A549 (cell line): ENCODE results near the gene HDDC3.

Source experiments
- EP300 ChIP-seq, 2 experiments: fragments of >200 bp; sonication (Bioruptor Twin); formaldehyde crosslinking; IDR thresholded peaks; 2 replicates in 1 of 2; 3 replicates in 1 of 2; pipeline ENCODE4 v1.6.1; 2016 to 2017
- JUN ChIP-seq, 2 experiments: fragments of >200 bp; sonication (Bioruptor Twin); formaldehyde crosslinking; IDR thresholded peaks; 2 replicates in 1 of 2; 3 replicates in 1 of 2; pipeline ENCODE4 v1.6.1; 2016 to 2017
- POLR2A ChIP-seq: IDR thresholded peaks from 2 replicates; pipeline ENCODE4 v1.6.1; 2012; ENCODE audit warnings: mild to moderate bottlenecking, low read length
- RAD21 ChIP-seq, 2 experiments: fragments of >200 bp in 1 of 2; sonication (Bioruptor Twin) in 1 of 2; formaldehyde crosslinking in 1 of 2; IDR thresholded peaks in 1 of 2; conservative IDR thresholded peaks in 1 of 2; 2 replicates in 1 of 2; 3 replicates in 1 of 2; pipeline ENCODE4 v1.6.1; 2012 to 2018; ENCODE audit warnings: inconsistent platforms in 1 of 2
- RCOR1 ChIP-seq: fragments of 150-350 bp; IDR thresholded peaks from 2 replicates; pipeline ENCODE4 v1.6.1; 2014; ENCODE audit warnings: antibody characterized with exemption, low read length, low read depth
- SMC3 ChIP-seq: fragments of >200 bp; sonication (Bioruptor Twin); formaldehyde crosslinking; IDR thresholded peaks from 3 replicates; pipeline ENCODE4 v1.6.1; 2018; ENCODE audit warnings: inconsistent platforms
- TF ChIP-seq, protein P1 (sequence below): IDR thresholded peaks from 2 replicates; pipeline ENCODE4 v1.6.1; 2012; ENCODE audit warnings: low read depth, borderline replicate concordance
- TF ChIP-seq, protein P2 (sequence below): fragments of >200 bp; sonication (Bioruptor Twin); formaldehyde crosslinking; IDR thresholded peaks from 3 replicates; pipeline ENCODE4 v1.5.1; 2016
- TF ChIP-seq, protein P3 (sequence below): fragments of 250-450 bp; sonication (Bioruptor Pico); IDR thresholded peaks from 2 replicates; pipeline ENCODE4 v1.5.0; 2021; ENCODE audit warnings: mild to moderate bottlenecking, moderate library complexity, borderline replicate concordance
- TF ChIP-seq, protein P4 (sequence below): IDR thresholded peaks from 2 replicates; pipeline ENCODE4 v1.6.1; 2012
- TF ChIP-seq, protein P5 (sequence below): fragments of 450-650 bp; IDR thresholded peaks from 2 replicates; pipeline ENCODE4 v1.6.1; 2014; ENCODE audit warnings: antibody characterized with exemption
- TF ChIP-seq, protein P6 (sequence below): fragments of 200-600 bp; sonication (generic); IDR thresholded peaks from 2 replicates; pipeline ENCODE4 v1.6.1; 2016; ENCODE audit warnings: antibody characterized with exemption, mild to moderate bottlenecking, moderate library complexity
- TF ChIP-seq, protein P7 (sequence below): fragments of >200 bp; sonication (Bioruptor Twin); formaldehyde crosslinking; IDR thresholded peaks from 2 replicates; pipeline ENCODE4 v1.6.1; 2016

DNA sequence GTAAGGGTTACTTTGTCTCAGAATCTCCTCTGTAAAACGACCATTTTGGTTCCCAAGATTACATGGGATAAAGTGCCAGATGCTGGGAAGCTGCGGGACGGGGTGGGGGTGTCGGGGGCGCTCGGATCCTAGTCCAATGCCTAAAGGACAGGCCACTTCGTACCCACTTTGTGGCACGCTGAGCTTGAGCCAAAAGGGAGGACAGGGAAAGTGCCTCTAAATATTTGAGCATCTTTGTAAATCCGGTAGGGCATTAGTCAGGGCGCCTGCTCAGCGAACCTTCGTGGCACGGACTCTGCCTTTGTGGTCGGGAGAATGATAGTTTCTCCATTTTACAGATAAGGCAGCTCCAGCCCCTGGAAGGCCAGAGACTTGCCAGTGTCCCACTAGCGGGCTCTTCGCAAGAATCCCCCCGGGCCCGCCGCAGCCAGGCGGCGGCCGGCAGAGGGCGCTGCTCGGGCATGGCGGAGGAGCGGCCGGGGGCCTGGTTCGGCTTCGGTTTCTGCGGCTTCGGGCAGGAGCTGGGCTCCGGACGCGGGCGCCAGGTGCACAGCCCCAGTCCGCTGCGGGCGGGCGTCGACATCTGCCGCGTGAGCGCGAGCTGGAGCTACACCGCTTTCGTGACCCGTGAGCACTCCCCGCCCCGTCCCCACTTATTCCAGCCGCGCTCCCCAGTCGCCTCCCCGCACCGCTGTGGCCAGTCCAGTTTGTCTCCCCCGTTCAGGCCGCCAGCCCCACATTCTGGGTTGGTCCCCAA is 24.1 kb upstream of the HDDC3 start:
- TF ChIP-seq, protein P1, sequence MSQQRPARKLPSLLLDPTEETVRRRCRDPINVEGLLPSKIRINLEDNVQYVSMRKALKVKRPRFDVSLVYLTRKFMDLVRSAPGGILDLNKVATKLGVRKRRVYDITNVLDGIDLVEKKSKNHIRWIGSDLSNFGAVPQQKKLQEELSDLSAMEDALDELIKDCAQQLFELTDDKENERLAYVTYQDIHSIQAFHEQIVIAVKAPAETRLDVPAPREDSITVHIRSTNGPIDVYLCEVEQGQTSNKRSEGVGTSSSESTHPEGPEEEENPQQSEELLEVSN = 0 out of 2 replicates have a peak, but pooled peaks have one; percentile 26
- TF ChIP-seq, protein P2, sequence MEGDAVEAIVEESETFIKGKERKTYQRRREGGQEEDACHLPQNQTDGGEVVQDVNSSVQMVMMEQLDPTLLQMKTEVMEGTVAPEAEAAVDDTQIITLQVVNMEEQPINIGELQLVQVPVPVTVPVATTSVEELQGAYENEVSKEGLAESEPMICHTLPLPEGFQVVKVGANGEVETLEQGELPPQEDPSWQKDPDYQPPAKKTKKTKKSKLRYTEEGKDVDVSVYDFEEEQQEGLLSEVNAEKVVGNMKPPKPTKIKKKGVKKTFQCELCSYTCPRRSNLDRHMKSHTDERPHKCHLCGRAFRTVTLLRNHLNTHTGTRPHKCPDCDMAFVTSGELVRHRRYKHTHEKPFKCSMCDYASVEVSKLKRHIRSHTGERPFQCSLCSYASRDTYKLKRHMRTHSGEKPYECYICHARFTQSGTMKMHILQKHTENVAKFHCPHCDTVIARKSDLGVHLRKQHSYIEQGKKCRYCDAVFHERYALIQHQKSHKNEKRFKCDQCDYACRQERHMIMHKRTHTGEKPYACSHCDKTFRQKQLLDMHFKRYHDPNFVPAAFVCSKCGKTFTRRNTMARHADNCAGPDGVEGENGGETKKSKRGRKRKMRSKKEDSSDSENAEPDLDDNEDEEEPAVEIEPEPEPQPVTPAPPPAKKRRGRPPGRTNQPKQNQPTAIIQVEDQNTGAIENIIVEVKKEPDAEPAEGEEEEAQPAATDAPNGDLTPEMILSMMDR = peak; percentile 98
- TF ChIP-seq EP300 (IDR thresholded peaks at IDR 0.05) (no peak), JUN (IDR thresholded peaks at IDR 0.05) (no peak), POLR2A (no peak), RAD21 (conservative IDR thresholded peaks at IDR 0.05 in 1 of 2, IDR thresholded peaks at IDR 0.05 in 1 of 2) (peak; percentile 44 to 69; a peak in 4 of 5 replicates), RCOR1 (no peak), SMC3 (peak; percentile 89)
- TF ChIP-seq, protein P3, sequence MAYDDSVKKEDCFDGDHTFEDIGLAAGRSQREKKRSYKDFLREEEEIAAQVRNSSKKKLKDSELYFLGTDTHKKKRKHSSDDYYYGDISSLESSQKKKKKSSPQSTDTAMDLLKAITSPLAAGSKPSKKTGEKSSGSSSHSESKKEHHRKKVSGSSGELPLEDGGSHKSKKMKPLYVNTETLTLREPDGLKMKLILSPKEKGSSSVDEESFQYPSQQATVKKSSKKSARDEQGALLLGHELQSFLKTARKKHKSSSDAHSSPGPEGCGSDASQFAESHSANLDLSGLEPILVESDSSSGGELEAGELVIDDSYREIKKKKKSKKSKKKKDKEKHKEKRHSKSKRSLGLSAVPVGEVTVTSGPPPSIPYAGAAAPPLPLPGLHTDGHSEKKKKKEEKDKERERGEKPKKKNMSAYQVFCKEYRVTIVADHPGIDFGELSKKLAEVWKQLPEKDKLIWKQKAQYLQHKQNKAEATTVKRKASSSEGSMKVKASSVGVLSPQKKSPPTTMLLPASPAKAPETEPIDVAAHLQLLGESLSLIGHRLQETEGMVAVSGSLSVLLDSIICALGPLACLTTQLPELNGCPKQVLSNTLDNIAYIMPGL (CRISPR knock-in tag) = no peak
- TF ChIP-seq, protein P4, sequence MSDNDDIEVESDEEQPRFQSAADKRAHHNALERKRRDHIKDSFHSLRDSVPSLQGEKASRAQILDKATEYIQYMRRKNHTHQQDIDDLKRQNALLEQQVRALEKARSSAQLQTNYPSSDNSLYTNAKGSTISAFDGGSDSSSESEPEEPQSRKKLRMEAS = peak; percentile 24; the same call in 1 of the 2 replicates
- TF ChIP-seq, protein P5, sequence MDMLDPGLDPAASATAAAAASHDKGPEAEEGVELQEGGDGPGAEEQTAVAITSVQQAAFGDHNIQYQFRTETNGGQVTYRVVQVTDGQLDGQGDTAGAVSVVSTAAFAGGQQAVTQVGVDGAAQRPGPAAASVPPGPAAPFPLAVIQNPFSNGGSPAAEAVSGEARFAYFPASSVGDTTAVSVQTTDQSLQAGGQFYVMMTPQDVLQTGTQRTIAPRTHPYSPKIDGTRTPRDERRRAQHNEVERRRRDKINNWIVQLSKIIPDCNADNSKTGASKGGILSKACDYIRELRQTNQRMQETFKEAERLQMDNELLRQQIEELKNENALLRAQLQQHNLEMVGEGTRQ = no peak
- TF ChIP-seq, protein P6, sequence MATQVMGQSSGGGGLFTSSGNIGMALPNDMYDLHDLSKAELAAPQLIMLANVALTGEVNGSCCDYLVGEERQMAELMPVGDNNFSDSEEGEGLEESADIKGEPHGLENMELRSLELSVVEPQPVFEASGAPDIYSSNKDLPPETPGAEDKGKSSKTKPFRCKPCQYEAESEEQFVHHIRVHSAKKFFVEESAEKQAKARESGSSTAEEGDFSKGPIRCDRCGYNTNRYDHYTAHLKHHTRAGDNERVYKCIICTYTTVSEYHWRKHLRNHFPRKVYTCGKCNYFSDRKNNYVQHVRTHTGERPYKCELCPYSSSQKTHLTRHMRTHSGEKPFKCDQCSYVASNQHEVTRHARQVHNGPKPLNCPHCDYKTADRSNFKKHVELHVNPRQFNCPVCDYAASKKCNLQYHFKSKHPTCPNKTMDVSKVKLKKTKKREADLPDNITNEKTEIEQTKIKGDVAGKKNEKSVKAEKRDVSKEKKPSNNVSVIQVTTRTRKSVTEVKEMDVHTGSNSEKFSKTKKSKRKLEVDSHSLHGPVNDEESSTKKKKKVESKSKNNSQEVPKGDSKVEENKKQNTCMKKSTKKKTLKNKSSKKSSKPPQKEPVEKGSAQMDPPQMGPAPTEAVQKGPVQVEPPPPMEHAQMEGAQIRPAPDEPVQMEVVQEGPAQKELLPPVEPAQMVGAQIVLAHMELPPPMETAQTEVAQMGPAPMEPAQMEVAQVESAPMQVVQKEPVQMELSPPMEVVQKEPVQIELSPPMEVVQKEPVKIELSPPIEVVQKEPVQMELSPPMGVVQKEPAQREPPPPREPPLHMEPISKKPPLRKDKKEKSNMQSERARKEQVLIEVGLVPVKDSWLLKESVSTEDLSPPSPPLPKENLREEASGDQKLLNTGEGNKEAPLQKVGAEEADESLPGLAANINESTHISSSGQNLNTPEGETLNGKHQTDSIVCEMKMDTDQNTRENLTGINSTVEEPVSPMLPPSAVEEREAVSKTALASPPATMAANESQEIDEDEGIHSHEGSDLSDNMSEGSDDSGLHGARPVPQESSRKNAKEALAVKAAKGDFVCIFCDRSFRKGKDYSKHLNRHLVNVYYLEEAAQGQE = no peak
- TF ChIP-seq, protein P7, sequence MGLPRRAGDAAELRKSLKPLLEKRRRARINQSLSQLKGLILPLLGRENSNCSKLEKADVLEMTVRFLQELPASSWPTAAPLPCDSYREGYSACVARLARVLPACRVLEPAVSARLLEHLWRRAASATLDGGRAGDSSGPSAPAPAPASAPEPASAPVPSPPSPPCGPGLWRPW = no peak
